T-helper 22 cell (primary cell): ENCODE data around the gene NELL2.
A peak's percentile ranks its signal among the peaks of the same experiment; 100 is the strongest.
"Not testable (repeated sequence)": the region's sequence is repeated elsewhere in the genome, so short reads cannot be mapped to it uniquely, and the experiment has no call there.

Experiments
- DNase-seq: peaks from one replicate; pipeline ENCODE4 v3.0.0-alpha.2; 2020; ENCODE audit warnings: low read depth

Gene NELL2

GRCh38 chr12:44875954-44876543 is at the start of gene NELL2:
NELL2 (minus strand) TSS chr12:44876315; CDS start chr12:44875869, 446 bp downstream.
- DNase-seq = peak; percentile 61

GRCh38 chr12:44921736-44922135 is 45.6 kb upstream of the NELL2 start:
- no peak for DNase-seq

GRCh38 chr12:44917141-44917540 is 41.0 kb upstream of the NELL2 start:
- DNase-seq = no peak

- no peak for DNase-seq
Measured at GRCh38 chr12:44915958-44916357, 39.8 kb upstream of the NELL2 start.

GRCh38 chr12:44904321-44904720 is 28.2 kb upstream of the NELL2 start:
- no peak for DNase-seq

GRCh38 chr12:44898108-44898507 is 22.0 kb upstream of the NELL2 start:
- not testable (repeated sequence) for DNase-seq

- DNase-seq = no peak
Measured at GRCh38 chr12:44889926-44890325, 13.8 kb upstream of the NELL2 start.

- DNase-seq = no peak
Measured at GRCh38 chr12:44889162-44889561, 13.0 kb upstream of the NELL2 start.

- no peak for DNase-seq
Measured at GRCh38 chr12:44885902-44886301, 9.8 kb upstream of the NELL2 start.

GRCh38 chr12:44881197-44881596 is 5.1 kb upstream of the NELL2 start:
- no peak for DNase-seq

- DNase-seq = peak; percentile 26
Measured at GRCh38 chr12:44876544-44877410, 662 bp upstream of the NELL2 start.

GRCh38 chr12:44875417-44875953 is 630 bp downstream of the NELL2 start:
- no peak for DNase-seq

- no peak for DNase-seq
Measured at GRCh38 chr12:44874981-44875416, 1.1 kb downstream of the NELL2 start.

GRCh38 chr12:44873898-44874297 is 2.2 kb downstream of the NELL2 start:
- DNase-seq = no peak

- DNase-seq = no peak
Measured at GRCh38 chr12:44869503-44869902, 6.6 kb downstream of the NELL2 start.

- no peak for DNase-seq
Measured at GRCh38 chr12:44863867-44864266, 12.2 kb downstream of the NELL2 start.

- DNase-seq = no peak
Measured at GRCh38 chr12:44859998-44860689, 16.0 kb downstream of the NELL2 start.

- DNase-seq = no peak
Measured at GRCh38 chr12:44858226-44858855, 17.8 kb downstream of the NELL2 start.

- no peak for DNase-seq
Measured at GRCh38 chr12:44852483-44852882, 23.6 kb downstream of the NELL2 start.

- no peak for DNase-seq
Measured at GRCh38 chr12:44851586-44851985, 24.5 kb downstream of the NELL2 start.

GRCh38 chr12:44848703-44849085 is 27.4 kb downstream of the NELL2 start:
- DNase-seq = no peak
